ENCODE measurements around the gene TAC4. TPM values are rescaled to one million over a fixed set of nuclear protein-coding genes. Genes with fewer than 3 reads are reported as not detected.
A peak's percentile ranks its signal among the peaks of the same experiment; 100 is the strongest.

The TAC4 gene
- total RNA-seq, 1 donor from 2014 or later = 2.1 TPM

DNA sequence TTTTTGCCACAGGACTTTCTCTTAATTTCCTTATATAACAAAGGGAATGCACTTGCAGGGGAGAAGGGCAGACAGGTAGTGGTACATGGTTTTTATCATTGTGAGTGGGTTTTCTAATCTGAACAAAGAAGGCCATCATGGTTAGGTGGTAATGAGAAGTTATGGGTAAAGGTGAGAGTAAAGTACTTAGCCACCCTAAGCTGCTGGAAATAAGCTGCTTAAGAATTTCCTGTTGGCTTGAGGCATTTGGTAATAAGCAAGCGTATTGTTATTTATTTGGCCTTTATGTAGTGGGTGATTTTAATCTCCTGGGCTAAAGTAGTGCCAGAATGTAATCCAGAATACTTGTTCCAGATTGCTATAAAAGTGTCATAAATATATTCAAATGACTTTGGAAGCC is 27.1 kb downstream of the TAC4 start:
- H3K36me3 ChIP-seq (ENCODE audit: control insufficient read depth in 3 of 3, insufficient read depth in 3 of 3, low read length in 3 of 3) = peaks cover 30 to 62% (median 51%) of the 10 kb centered on the region in 3 donors
- H3K27ac ChIP-seq (ENCODE audit: low read depth, low read length) = no peak overlapping the region
- H3K9me3 ChIP-seq (ENCODE audit: control insufficient read depth in 3 of 3, low read length in 3 of 3) = no peaks in the 10 kb centered on the region
- H3K27me3 ChIP-seq (ENCODE audit: control insufficient read depth in 3 of 3, insufficient read depth in 3 of 3, low read length in 3 of 3) = no peaks in the 10 kb centered on the region
- H3K4me1 ChIP-seq (ENCODE audit: control insufficient read depth in 3 of 3, insufficient read depth in 3 of 3, low read length in 3 of 3) = peaks cover 4 to 12% (median 5%) of the 10 kb centered on the region in 3 donors
- H3K4me3 ChIP-seq (ENCODE audit: low read length in 3 of 3) = no peak overlapping the region
- H3K9ac ChIP-seq (ENCODE audit: low read depth in 1 of 3, low read length in 3 of 3) = peak overlapping the region in 1 of 3 donors; percentile 25

DNA sequence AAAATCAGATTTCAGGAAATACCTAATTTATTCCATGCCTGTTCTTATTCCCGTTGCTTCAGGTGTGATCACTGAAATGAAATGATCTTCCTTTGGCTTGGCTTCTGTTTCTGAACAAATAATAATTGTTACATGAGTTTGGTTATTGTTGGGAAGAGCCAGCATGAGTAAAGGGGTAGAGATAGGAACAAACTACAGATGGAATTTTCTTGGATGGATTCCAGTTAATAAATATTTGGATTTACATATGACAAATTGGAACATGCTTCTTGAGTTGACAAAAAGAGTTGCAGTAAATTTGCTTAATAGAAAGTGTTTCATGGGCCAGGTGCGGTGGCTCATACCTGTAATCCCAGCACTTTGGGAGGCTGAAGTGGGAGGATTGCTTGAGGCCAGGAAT is 28.2 kb downstream of the TAC4 start:
- Histone ChIP-seq H3K27me3 (ENCODE audit: control insufficient read depth in 3 of 3, insufficient read depth in 3 of 3, low read length in 3 of 3) (no peaks in the 10 kb centered on the region), H3K4me1 (ENCODE audit: control insufficient read depth in 3 of 3, insufficient read depth in 3 of 3, low read length in 3 of 3) (peaks cover 4 to 16% (median 15%) of the 10 kb centered on the region in 3 donors), H3K4me3 (ENCODE audit: low read length in 3 of 3) (no peak overlapping the region), H3K36me3 (ENCODE audit: control insufficient read depth in 3 of 3, insufficient read depth in 3 of 3, low read length in 3 of 3) (peaks cover 30 to 56% (median 55%) of the 10 kb centered on the region in 3 donors), H3K9me3 (ENCODE audit: control insufficient read depth in 3 of 3, low read length in 3 of 3) (no peaks in the 10 kb centered on the region), H3K27ac (ENCODE audit: low read depth, low read length) (no peak overlapping the region), H3K9ac (ENCODE audit: low read depth in 1 of 3, low read length in 3 of 3) (no peak overlapping the region)

DNA sequence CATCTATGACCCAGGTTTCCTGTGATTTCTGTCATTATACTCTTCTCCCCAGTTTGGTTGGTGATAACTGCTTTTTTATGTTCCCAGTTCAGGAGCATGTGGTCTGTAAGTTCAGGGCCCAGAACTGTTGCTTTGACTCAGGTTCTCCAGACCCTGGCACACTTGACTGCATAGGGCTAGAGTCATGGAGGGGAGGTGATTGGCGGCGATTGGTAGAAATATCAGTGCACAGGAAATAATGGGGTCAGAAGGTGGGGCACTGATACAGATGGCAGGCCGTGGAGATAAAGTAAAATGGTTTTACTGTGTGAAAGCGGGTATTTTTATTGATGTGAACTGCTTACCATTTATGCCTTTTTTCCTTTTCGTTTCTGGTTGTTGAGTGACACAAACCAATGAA is 28.7 kb downstream of the TAC4 start:
- H3K27ac ChIP-seq (ENCODE audit: low read depth, low read length) = no peak overlapping the region
- no peak overlapping the region for H3K9ac ChIP-seq (ENCODE audit: low read depth in 1 of 3, low read length in 3 of 3)
- H3K36me3 ChIP-seq (ENCODE audit: control insufficient read depth in 3 of 3, insufficient read depth in 3 of 3, low read length in 3 of 3) = peaks cover 30 to 58% (median 55%) of the 10 kb centered on the region in 3 donors
- no peaks in the 10 kb centered on the region for H3K27me3 ChIP-seq (ENCODE audit: control insufficient read depth in 3 of 3, insufficient read depth in 3 of 3, low read length in 3 of 3)
- H3K4me3 ChIP-seq (ENCODE audit: low read length in 3 of 3) = no peak overlapping the region
- H3K4me1 ChIP-seq (ENCODE audit: control insufficient read depth in 3 of 3, insufficient read depth in 3 of 3, low read length in 3 of 3) = peaks cover 4 to 16% (median 16%) of the 10 kb centered on the region in 3 donors
- no peaks in the 10 kb centered on the region for H3K9me3 ChIP-seq (ENCODE audit: control insufficient read depth in 3 of 3, low read length in 3 of 3)

DNA sequence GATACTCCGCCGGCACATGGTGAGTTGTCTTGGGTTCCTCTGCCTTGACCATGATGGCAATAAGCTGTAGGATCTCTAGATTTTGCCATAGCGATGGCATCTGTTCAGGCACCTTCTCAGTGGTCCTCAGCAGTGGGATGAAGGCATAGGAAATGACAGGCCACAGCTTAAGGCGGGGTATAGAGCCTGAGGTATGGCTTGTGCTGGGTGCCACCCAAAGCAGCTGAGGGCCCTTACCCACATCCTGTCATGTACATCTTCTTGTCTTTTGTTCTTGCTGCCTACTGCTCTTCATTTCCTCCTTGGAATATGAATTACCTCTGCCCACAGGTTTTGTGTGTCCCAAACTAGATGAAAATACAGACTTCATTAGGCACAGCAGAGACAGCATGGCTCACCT is 29.9 kb downstream of the TAC4 start:
- H3K9ac ChIP-seq (ENCODE audit: low read depth in 1 of 3, low read length in 3 of 3) = no peak overlapping the region
- no peak overlapping the region for H3K4me3 ChIP-seq (ENCODE audit: low read length in 3 of 3)
- peaks cover 3 to 16% (median 16%) of the 10 kb centered on the region in 3 donors for H3K4me1 ChIP-seq (ENCODE audit: control insufficient read depth in 3 of 3, insufficient read depth in 3 of 3, low read length in 3 of 3)
- no peaks in the 10 kb centered on the region for H3K27me3 ChIP-seq (ENCODE audit: control insufficient read depth in 3 of 3, insufficient read depth in 3 of 3, low read length in 3 of 3)
- peaks cover 26 to 55% (median 53%) of the 10 kb centered on the region in 3 donors for H3K36me3 ChIP-seq (ENCODE audit: control insufficient read depth in 3 of 3, insufficient read depth in 3 of 3, low read length in 3 of 3)
- H3K27ac ChIP-seq (ENCODE audit: low read depth, low read length) = no peak overlapping the region
- no peaks in the 10 kb centered on the region for H3K9me3 ChIP-seq (ENCODE audit: control insufficient read depth in 3 of 3, low read length in 3 of 3)

DNA sequence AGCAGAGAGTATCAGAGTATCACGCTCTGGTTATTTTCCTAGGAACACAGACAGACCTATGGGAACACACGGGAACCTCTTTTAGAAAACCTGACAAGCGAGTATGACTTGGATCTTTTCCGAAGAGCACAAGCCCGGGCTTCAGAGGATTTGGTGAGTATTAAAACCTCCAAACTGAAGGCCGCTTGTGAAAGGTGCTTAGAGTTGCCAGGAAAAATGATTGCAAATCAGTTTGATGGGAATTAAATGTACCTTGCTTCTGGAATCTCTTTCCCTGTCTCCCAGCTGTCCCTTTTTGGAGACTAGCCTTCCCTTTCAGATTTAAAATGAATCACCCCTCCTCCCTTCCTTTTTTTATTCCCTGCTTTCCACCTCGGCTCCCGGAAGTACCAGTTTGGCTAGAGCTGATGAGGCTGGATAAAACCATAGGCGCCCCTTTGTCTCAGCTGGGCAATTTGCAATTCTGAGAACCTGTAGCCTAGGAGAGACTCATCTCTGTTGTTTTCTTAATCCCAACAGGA is 32.0 kb downstream of the TAC4 start:
- Histone ChIP-seq H3K36me3 (ENCODE audit: control insufficient read depth in 3 of 3, insufficient read depth in 3 of 3, low read length in 3 of 3) (peaks cover 18 to 39% (median 35%) of the 10 kb centered on the region in 3 donors), H3K27ac (ENCODE audit: low read depth, low read length) (no peak overlapping the region), H3K9ac (ENCODE audit: low read depth in 1 of 3, low read length in 3 of 3) (peak overlapping the region in 1 of 3 donors; percentile 42), H3K9me3 (ENCODE audit: control insufficient read depth in 3 of 3, low read length in 3 of 3) (no peaks in the 10 kb centered on the region), H3K27me3 (ENCODE audit: control insufficient read depth in 3 of 3, insufficient read depth in 3 of 3, low read length in 3 of 3) (no peaks in the 10 kb centered on the region), H3K4me3 (ENCODE audit: low read length in 3 of 3) (no peak overlapping the region), H3K4me1 (ENCODE audit: control insufficient read depth in 3 of 3, insufficient read depth in 3 of 3, low read length in 3 of 3) (peaks cover 0 to 16% (median 13%) of the 10 kb centered on the region in 3 donors)

DNA sequence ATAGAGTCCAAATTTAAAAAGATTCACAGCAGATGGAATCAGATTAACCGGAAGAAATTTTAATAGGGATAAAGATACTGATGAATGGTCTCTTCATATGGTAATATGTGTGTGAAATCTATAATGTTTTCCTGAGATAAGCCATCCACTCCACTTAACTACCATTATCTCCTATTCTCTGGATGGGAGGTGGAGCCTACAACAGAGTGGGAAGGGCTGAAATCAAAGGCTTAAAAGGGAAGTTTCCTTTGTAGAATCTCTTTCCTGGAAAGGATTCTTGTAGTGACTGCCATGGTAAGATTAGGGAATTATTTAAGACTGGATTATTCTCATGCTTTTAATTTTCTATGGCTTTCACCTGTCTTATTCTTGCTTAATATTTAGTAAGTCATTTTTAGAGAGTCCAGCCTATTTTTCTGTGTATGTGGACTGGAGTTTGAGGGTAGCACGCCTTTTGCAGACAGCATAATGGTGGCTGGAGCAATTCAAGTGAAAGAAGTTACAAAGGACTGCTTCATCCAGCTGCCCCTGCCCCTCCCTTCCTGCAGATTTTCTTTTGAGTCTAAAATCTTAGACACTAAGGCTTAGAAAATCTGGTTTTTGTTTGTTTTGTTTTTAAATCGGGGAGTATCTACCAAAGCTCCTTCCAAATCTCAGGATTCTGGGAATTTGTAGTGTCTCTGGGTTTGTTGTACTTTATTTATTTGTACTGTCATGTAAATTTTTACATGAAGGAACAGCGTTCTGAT is 32.9 kb downstream of the TAC4 start:
- H3K9me3 ChIP-seq (ENCODE audit: control insufficient read depth in 3 of 3, low read length in 3 of 3) = no peaks in the 10 kb centered on the region
- no peak overlapping the region for H3K4me3 ChIP-seq (ENCODE audit: low read length in 3 of 3)
- H3K27ac ChIP-seq (ENCODE audit: low read depth, low read length) = no peak overlapping the region
- H3K27me3 ChIP-seq (ENCODE audit: control insufficient read depth in 3 of 3, insufficient read depth in 3 of 3, low read length in 3 of 3) = no peaks in the 10 kb centered on the region
- peaks cover 0 to 16% (median 13%) of the 10 kb centered on the region in 3 donors for H3K4me1 ChIP-seq (ENCODE audit: control insufficient read depth in 3 of 3, insufficient read depth in 3 of 3, low read length in 3 of 3)
- peaks cover 18 to 42% (median 39%) of the 10 kb centered on the region in 3 donors for H3K36me3 ChIP-seq (ENCODE audit: control insufficient read depth in 3 of 3, insufficient read depth in 3 of 3, low read length in 3 of 3)
- H3K9ac ChIP-seq (ENCODE audit: low read depth in 1 of 3, low read length in 3 of 3) = peak overlapping the region in 1 of 3 donors; percentile 42

DNA sequence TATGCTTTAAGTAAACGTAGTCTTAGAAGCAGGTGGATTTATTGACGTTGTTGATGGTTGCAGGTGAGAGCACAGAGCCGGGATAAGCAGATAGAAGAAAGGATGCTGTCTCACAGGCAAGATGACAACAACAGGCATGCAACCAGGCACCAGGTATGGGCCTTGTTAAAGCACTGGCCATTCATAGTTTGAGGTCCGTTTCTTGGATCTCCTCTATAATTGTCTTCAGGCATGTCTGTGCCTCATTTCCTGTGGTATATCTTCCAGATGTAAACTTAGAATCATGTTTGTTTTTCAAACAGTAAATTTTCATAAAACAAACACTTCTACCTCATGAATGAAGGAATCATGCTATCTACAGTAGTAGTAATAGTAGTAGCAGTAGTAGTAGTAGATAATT is 38.8 kb downstream of the TAC4 start:
- H3K27me3 ChIP-seq (ENCODE audit: control insufficient read depth in 3 of 3, insufficient read depth in 3 of 3, low read length in 3 of 3) = no peaks in the 10 kb centered on the region
- H3K4me3 ChIP-seq (ENCODE audit: low read length in 3 of 3) = no peak overlapping the region
- no peak overlapping the region for H3K9ac ChIP-seq (ENCODE audit: low read depth in 1 of 3, low read length in 3 of 3)
- H3K9me3 ChIP-seq (ENCODE audit: control insufficient read depth in 3 of 3, low read length in 3 of 3) = no peaks in the 10 kb centered on the region
- H3K27ac ChIP-seq (ENCODE audit: low read depth, low read length) = no peak overlapping the region
- peaks cover 16 to 61% (median 47%) of the 10 kb centered on the region in 3 donors for H3K36me3 ChIP-seq (ENCODE audit: control insufficient read depth in 3 of 3, insufficient read depth in 3 of 3, low read length in 3 of 3)
- no peaks in the 10 kb centered on the region for H3K4me1 ChIP-seq (ENCODE audit: control insufficient read depth in 3 of 3, insufficient read depth in 3 of 3, low read length in 3 of 3)

DNA sequence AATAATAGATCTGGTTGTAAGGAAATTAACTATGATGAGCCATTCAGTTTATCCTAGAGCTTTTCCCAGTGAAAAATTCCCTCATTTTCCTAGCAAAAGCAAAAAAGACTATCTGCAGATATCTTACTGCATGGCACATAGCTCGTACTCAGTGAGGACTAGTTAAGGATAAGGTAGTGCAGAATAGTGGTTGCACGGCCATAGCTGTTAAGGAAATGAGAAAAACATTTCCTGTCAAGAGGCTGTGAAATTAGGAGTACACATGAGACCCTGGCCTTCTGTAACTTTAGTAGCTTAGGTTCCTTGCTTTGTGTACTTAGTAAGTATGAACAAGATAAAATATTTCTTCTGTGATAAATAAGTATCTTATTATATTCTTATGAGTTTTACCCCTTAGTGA is 49.1 kb downstream of the TAC4 start:
- H3K4me3 ChIP-seq (ENCODE audit: low read length in 3 of 3) = no peak overlapping the region
- no peaks in the 10 kb centered on the region for H3K9me3 ChIP-seq (ENCODE audit: control insufficient read depth in 3 of 3, low read length in 3 of 3)
- H3K4me1 ChIP-seq (ENCODE audit: control insufficient read depth in 3 of 3, insufficient read depth in 3 of 3, low read length in 3 of 3) = peaks cover 3 to 5% (median 4%) of the 10 kb centered on the region in 3 donors
- H3K27me3 ChIP-seq (ENCODE audit: control insufficient read depth in 3 of 3, insufficient read depth in 3 of 3, low read length in 3 of 3) = no peaks in the 10 kb centered on the region
- no peak overlapping the region for H3K27ac ChIP-seq (ENCODE audit: low read depth, low read length)
- H3K36me3 ChIP-seq (ENCODE audit: control insufficient read depth in 3 of 3, insufficient read depth in 3 of 3, low read length in 3 of 3) = peaks cover 19 to 56% (median 41%) of the 10 kb centered on the region in 3 donors
- no peak overlapping the region for H3K9ac ChIP-seq (ENCODE audit: low read depth in 1 of 3, low read length in 3 of 3)

DNA sequence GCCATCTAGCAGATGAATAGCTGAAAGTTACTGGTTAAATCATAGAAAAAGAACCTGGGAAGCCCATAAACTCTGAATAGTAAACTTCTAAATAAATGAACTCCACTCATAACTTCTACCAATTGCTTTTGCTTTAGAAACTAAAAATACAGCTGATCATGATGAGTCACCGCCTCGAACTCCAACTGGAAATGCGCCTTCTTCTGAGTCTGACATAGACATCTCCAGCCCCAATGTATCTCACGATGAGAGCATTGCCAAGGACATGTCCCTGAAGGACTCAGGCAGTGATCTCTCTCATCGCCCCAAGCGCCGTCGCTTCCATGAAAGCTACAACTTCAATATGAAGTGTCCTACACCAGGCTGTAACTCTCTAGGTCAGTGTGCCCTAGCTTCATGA is 49.7 kb downstream of the TAC4 start:
- Histone ChIP-seq H3K9me3 (ENCODE audit: control insufficient read depth in 3 of 3, low read length in 3 of 3) (no peaks in the 10 kb centered on the region), H3K9ac (ENCODE audit: low read depth in 1 of 3, low read length in 3 of 3) (no peak overlapping the region), H3K36me3 (ENCODE audit: control insufficient read depth in 3 of 3, insufficient read depth in 3 of 3, low read length in 3 of 3) (peaks cover 19 to 57% (median 42%) of the 10 kb centered on the region in 3 donors), H3K4me1 (ENCODE audit: control insufficient read depth in 3 of 3, insufficient read depth in 3 of 3, low read length in 3 of 3) (peaks cover 3 to 5% (median 4%) of the 10 kb centered on the region in 3 donors), H3K27me3 (ENCODE audit: control insufficient read depth in 3 of 3, insufficient read depth in 3 of 3, low read length in 3 of 3) (no peaks in the 10 kb centered on the region), H3K4me3 (ENCODE audit: low read length in 3 of 3) (no peak overlapping the region), H3K27ac (ENCODE audit: low read depth, low read length) (no peak overlapping the region)

DNA sequence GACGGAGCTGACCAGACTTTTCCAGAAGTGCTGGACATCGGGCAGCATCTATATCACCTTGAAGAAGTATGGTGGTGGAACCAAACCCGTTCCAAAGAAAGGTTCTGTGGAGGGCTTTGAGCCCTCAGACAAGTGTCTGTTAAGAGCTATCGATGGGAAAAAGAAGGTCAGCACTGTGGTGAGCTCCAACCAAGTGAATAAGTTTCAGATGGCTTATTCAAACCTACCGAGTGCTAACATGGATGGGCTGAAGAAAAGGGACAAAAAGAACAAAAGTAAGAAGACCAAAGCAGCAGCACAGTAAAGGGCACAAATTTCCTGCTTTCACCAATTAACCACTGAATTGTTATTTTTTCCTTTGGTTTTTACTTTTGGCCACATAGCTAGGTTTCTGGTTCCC is 52.5 kb downstream of the TAC4 start:
- no peak overlapping the region for H3K9ac ChIP-seq (ENCODE audit: low read depth in 1 of 3, low read length in 3 of 3)
- no peak overlapping the region for H3K4me3 ChIP-seq (ENCODE audit: low read length in 3 of 3)
- no peaks in the 10 kb centered on the region for H3K9me3 ChIP-seq (ENCODE audit: control insufficient read depth in 3 of 3, low read length in 3 of 3)
- H3K4me1 ChIP-seq (ENCODE audit: control insufficient read depth in 3 of 3, insufficient read depth in 3 of 3, low read length in 3 of 3) = peaks cover 8 to 14% (median 10%) of the 10 kb centered on the region in 3 donors
- no peaks in the 10 kb centered on the region for H3K27me3 ChIP-seq (ENCODE audit: control insufficient read depth in 3 of 3, insufficient read depth in 3 of 3, low read length in 3 of 3)
- H3K27ac ChIP-seq (ENCODE audit: low read depth, low read length) = no peak overlapping the region
- H3K36me3 ChIP-seq (ENCODE audit: control insufficient read depth in 3 of 3, insufficient read depth in 3 of 3, low read length in 3 of 3) = peaks cover 20 to 56% (median 51%) of the 10 kb centered on the region in 3 donors
